ENCODE results near the gene EMILIN1.

DNA sequence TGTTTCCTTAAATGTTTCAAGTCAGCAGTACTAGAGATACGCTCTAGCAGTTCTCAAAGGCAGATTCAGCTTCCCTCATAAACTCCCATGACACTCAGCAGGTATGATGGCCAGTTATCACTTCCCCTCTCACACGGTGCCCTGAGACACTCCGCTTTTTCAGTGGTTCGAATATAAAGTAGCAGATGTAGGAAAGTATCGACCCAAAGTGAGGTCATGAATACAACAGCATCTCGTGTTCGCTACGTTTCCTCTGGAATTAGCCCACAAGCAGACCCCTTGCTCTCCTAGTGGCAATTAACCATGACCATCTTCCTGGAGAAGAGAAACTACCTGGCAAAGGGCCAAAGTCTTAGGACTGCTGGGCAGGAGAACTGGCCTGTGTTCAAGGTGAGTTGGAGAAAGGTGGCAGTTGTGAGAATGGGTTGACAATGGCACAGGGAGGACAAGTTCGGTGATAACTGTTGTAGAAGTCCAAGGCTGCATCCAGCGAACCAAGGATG, 36.2 kb upstream of the EMILIN1 start:
- TF ChIP-seq, protein P1, sequence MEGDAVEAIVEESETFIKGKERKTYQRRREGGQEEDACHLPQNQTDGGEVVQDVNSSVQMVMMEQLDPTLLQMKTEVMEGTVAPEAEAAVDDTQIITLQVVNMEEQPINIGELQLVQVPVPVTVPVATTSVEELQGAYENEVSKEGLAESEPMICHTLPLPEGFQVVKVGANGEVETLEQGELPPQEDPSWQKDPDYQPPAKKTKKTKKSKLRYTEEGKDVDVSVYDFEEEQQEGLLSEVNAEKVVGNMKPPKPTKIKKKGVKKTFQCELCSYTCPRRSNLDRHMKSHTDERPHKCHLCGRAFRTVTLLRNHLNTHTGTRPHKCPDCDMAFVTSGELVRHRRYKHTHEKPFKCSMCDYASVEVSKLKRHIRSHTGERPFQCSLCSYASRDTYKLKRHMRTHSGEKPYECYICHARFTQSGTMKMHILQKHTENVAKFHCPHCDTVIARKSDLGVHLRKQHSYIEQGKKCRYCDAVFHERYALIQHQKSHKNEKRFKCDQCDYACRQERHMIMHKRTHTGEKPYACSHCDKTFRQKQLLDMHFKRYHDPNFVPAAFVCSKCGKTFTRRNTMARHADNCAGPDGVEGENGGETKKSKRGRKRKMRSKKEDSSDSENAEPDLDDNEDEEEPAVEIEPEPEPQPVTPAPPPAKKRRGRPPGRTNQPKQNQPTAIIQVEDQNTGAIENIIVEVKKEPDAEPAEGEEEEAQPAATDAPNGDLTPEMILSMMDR (IDR thresholded peaks at IDR 0.05 in 4 of 5, conservative IDR thresholded peaks at IDR 0.05 in 1 of 5), result no peak
- TF ChIP-seq POLR2A (IDR thresholded peaks at IDR 0.05), result no peak

Data from gastrocnemius medialis (tissue), 4 donors.